Measurements from ENCODE around the gene URAD.
A peak's percentile ranks its signal among the peaks of the same experiment; 100 is the strongest.

Gene URAD

DNA sequence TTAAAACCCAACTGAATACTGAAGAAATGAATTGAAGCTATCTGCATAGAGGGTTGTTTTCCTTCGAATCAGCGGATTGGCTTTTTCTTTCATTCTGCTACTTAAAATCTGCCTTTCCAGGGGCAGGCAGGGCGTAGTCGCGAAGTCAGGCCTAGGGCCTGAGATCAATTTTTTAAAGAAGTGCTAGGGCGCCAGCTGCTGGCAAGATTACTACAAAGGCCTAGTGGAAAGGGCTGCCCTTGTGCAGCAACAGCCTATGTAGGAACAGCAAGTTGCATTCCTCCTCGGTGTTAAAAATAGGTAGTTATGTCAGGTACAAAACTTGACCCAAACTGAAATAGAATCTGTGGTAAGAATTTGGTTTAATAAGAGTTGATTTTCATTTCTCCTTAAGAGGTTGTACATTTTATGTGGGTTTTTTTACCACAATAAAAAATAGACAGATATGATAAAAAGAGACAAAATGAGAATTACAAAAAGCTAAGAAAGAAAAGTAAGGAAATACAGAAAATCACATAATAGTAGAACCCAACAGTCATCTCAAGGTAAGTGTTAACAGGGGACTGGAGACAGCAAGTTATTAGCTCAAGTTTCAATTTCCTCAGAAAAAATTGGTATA, 9.5 kb upstream of the URAD start:
- DNase-seq = peak in 1 of 2 experiments; percentile 16

DNA sequence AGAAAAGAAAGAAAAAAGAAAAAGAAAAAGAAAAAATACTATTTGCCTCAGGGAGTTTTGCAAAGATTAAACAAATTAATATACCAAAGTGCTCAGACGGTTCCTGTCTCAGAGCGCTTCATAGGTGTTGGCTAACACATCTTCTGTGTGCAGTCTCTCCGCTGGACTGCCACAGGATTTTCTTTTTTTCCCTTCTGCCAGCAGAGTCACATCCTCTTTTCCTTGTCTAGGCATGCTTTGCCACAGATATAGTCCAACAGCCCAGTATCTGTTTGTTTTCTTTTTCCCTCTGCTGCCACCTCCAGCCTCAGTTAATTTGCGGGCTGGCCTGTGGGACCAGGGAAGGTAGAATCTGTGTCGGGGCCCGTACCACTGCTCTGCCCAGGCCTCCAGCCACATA, 3.4 kb upstream of the URAD start:
- no peak for DNase-seq

DNA sequence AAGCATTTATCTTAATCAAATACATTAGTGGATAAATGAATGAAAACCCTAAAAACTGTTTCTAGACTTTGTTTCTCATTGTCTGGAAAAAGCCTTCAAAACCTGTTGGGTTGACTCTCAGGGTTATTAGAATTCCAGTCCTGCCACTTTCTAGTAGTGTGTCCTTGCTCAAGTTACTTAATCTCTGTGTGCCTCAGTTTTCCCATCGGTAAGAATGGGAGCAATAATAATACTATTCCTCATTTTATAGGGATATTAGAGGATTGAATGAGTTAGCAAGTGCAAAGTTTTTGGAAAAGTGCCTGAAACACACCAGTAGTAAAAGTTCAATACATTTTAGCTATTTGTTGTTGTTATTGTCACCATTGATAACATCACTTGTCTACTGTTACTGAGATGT, 2.9 kb downstream of the URAD start:
- no peak for DNase-seq

DNA sequence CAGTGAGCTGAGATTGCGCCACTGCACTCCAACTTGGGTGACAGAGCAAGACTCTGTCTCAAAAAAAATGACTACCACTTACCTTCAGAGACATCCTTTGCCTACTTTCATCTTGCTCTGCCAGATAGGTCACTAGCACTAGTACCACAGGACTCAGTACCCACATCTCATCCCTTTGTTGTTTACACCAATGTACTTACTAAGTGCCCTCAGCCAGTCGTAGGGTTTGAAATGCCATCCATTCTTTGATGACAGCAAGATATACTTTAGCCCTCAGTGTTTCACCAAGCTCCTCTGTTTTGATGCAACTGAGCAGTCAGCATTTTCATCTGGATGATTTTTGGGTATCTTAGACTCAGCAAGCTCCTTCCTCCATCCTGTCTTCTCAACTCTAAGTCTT, 6.1 kb downstream of the URAD start:
- no peak for DNase-seq

DNA sequence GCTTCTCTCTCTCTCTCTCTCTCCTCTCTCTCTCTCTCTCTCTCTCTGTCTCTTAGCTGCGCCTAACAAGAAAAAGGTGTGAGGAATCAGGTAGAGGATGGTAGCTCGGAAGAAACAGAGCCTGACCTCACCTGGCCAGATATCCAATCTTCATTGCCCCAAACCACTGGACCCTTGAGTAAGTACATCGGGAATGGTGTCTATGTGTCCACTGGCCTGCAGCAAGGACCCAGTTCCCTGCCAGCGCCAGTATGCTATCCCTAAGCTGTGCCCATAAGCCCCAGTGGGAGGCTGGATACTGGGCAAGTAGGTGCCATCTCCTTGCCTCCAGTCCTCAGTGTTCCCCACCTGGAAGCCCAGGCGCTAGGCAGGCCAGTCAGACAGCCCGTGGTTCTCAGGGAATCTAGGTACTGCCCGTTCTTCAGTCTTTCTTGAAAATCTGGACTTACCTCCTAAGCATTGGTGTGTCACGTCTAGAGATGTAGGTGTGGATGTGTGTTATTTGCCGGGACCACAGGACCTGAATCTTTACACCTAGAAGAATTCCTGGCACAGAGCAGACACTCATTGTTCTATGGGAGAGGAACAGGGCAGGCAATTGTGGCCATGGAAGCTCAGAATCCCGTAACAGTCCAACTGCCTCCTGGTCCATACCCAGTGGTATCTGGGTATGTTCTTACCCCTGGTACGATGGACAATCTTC, 7.3 kb downstream of the URAD start:
- no peak for DNase-seq

DNA sequence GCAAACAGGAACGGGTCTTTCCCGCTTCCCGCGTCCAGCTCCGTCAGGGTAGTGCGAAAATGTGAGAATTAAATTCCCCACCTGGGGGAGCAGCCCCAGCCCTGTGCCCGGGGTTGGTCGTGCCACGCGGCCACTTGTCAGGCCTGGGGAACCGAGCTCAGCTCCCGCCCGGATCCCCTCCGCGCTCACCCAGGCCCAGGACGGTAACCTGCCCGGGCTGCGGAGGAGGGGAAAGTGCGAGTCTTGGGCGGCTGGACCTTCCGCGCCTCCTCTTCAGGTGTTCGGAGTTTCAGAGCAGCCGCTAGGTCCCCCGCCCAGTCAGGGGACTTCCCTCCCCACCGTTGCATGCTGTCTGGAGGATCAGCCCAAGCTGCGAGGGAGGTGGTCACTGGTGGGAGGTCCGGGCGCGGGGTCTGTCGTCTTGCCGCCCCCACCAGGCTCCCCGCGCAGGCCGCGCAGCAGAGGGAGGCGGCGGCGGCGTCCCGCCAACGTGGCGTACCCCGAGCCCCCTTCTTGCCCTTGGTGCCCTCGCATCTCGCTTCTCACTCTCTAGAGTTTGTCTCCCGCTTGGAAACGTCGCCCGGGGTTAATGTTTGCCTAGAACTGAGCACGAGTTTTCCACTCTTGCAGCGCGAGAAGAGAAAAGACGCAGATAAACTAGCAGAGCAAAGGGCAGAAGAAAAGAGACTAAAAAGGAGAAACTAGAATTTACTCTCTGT, 8.1 kb downstream of the URAD start:
- no peak for DNase-seq

DNA sequence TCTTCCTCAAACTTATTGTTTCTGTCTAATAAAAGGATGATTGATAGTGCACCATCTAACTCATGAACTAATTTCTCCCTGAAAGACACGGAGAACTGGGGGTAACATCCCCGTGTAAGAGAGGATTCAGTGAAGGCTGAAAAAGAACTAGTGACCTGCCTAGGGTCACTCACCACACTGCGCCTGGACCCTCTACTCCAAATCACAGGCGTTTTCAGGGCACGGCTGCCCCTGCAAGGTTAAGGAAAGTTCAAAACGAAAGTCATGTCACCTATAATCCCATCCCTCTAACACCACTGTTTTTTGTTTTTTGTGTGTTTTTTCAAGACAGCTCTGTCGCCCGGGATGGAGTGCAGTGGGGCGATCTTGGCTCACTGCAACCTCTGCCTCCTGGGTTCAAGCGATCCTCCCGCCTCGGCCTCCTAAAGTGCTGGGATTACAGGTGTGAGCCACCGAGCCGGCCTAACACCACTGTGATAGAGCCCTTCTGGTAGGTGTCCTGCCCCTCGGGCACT, 8.7 kb downstream of the URAD start:
- DNase-seq = no peak

DNA sequence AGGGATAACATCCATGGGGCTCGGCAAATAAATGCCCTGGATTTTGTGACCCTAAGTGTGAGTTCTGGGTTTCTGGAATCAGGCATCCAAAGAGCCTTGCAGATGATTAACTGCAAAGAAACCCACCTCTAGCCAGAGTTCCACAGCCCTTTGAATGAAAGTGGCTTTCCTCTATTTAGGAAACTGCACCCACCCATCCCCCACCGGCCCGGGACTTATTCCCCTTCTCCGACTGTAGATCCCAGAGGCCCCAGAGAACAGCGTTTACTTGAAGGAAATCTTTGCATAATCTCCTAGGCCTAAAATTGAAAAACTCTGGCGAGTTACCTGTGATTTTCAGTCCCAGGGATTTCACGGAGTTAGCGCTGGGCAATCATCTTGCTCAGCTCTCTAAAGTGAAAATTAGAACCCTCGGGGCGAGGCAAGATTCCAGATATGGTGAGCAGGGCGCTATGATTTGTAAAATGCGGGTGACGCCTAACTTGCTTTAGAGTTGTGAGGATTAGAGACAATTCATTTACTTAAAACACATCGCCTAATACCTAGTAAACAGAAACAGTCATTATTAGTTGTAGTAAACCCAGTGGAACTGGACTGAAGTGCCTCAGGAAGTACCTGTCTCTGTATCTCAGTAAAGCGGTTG, 9.4 kb downstream of the URAD start:
- no peak for DNase-seq

DNA sequence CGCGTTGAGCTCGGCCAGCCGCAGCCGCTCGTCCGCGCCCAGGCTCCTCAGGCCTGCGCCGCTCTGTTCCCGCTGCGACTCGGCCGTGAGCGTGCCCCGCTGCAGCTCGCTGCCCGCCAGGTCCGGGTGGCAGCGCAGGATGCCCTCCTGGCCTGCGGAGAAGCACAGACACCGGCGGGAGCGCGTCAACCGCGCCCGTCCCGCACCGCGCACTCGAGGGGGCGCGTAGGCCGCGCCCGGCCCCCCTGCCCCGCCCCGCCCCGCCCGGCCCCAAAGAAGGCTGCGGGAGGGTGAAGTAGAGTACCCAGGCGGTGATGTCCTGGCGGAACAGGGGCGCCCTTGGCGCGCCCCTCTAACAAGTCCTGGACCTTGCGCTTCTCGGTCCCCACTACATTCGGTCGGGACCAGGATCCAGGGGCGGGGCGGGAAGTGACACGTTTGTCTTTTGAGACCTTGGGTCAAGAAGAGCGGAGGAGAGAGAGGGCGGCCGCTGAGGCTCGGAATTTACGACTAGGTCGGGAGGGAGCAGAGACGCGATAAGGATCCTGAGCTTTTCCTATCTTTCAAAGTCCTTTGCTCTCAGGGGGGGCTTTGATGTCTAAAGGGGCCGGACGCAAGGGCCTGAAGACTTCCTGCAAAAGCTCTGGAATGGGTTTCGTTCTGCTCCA, 10.1 kb downstream of the URAD start:
- no peak for DNase-seq

DNA sequence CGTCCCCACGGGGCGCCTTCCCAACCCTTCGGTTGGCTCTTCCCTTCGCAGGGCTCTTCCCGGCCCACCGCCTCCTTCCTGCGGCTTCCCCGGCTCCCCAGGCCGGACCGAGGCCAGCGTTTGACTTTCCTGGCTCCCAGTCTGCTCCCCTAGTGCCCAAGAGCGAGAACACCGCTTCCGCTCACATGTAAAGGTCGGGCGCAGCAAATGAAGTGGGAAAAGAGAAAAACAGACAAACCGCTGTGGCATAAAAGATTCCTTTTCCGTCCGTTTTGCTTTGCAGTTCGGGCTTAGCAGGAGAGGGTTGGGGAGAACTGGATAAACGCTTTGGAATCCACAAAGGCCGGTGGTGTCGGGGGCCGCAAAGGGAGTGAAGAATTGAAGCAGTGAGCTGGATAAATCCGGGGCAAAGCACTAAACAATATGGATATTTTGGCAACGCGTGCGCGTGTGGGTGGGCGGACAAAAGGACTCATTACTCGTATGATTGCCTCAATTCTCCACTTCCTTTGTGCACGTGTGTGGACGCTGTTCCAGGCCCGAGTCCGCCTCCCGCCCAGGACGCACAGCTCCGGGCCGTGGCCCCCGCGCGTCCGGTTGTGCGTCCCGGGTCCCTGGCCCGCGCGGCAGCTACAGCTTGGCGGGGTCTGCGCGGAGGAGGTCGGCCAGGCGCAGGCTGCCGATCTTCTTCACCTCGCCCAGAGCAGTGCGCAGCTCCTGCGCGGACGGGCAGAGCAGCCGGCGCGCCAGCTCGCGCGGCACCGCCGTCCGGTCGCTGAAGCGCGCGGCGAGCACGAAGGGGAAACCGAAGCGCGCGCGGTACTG, 10.8 kb downstream of the URAD start:
- DNase-seq = no peak

DNA sequence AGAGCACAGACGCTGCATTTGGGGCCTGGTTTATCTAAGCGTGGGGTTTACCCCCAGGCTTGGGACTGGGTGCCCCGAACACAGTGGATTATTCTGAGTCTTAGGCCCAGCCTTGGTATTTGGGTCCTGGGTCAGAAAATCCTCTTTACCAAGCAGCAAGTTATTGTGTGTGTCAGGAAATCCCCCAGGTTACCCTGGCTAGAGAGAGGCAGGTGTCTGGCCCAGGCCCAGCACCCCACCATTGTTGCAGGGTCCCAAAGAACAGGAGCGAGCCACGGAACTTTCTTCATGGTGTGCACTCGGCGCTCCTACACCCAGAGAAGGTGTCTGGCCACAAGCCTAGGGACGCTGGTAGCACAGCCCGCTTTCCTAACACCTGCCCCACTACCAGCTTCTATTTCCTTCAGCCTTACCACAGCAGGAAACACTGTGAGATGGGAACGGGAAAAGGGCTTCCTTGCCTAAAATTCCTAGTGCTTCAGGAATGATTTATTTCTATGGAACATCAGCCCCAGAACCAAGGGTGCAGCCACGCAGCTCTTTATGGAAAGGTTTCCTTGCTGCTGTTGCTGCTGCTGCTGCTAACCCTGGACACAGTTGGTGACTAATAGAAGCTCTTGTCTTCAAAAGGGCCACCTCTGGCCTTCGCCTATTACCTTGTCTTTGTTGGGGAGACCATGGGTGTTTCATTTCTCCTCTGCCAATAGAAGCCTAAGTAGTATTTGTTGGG, 12.0 kb downstream of the URAD start:
- no peak for DNase-seq

DNA sequence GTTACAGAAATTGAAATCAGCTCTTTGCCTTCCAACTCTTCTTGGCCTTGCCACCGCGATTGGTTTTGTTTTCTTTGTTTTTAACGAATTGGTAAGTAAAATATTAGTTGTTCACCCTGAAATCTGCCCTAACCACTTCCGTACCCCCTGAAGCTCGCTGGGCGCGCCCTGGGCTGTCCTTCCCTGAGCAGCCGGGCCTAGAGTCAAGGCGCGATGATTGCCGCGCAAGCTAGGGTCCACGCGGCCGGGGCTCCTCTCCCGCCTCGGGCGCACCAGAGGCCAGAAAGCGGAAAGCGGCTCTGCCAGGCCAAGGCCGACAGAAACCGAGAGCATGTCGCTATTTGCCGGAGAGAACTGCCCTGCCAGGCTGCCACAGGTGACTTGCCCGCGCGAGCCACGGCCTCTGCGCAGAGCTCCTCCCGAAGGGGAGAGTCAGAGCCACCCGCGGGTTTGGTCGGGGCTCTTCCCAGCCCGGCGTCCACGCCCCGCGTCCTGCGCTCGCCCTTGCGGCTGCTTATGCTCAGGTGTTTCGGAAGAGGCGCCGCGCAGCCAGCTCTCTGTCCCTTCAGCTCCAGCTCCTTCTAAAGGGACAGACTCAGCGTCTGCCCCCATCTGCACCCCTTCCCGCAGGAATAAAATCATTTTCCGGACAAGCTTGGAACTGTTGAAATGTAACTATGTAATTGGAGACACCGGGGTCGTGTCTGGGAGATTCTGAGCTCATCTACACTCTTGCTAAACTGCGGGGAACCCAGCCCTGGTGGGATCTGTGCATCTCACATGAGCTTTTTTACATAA, 12.7 kb downstream of the URAD start:
- DNase-seq = no peak

DNA sequence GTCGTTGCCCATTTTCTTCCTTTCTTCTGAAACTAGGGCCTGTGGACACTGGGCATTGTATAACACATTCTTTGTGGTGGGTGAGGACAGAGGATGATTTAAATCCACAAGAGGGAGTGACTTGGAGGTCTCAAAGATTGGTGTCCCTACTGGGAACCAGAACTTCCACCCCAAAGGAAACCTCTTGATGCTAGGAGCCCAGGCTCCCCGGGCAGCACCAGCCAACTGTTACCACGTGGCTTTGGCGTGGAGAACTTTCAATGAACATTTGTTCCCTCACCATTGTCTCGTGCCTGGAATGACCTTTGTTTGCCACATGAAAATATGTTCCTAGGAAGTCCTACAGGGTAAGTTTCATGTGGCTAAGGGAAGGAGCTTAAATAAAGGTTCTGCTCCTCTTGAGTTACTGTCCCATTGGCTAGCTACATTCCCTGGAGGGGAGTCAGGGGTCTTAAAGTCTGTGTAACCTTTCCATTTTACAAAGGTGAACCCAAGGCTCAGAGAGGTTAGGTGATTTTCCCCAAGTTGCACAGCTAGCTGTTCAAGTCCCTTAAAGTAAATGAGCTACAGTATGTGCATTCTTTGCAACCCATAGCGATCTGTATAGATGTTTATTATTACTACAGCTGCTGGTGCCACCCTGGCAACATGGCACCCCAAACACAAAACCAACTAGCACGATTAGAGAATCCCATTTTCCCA, 14.4 kb downstream of the URAD start:
- no peak for DNase-seq

DNA sequence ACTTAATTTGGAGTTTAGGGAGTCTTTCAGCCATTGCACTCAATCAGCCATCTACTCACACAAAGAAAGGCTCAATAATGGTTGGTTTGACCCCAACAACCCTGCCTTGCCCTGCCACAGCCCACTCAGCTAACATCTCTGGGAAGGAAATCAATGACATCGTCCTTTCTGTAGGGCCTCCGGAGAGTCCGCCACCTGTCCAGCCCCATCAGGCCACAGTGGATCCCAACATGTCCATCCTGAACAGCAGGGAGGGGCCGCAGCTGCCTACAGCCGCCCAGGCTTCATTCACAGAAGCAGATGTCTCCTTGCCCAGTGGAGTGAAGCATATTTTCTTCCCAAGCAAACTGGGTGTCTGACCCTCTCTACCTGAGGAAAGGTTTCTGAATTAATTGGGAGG, 15.2 kb downstream of the URAD start:
- no peak for DNase-seq

DNA sequence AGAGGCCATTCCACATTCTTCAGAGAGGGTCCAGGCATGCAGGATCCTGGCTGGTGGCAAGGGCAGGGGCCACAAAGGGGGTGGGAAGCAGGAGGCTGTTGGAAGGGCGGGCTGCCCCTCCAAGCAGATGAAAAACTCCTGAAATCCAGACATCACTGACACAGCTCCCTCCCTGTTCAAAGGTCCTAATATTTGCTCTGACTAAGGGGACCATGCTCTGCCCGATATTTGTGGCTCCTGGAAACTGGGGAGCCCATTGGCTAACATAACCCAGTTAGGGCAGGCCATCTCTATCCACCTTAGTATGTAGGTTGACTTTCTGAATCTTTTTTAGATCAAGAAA, 16.0 kb downstream of the URAD start:
- DNase-seq = no peak

DNA sequence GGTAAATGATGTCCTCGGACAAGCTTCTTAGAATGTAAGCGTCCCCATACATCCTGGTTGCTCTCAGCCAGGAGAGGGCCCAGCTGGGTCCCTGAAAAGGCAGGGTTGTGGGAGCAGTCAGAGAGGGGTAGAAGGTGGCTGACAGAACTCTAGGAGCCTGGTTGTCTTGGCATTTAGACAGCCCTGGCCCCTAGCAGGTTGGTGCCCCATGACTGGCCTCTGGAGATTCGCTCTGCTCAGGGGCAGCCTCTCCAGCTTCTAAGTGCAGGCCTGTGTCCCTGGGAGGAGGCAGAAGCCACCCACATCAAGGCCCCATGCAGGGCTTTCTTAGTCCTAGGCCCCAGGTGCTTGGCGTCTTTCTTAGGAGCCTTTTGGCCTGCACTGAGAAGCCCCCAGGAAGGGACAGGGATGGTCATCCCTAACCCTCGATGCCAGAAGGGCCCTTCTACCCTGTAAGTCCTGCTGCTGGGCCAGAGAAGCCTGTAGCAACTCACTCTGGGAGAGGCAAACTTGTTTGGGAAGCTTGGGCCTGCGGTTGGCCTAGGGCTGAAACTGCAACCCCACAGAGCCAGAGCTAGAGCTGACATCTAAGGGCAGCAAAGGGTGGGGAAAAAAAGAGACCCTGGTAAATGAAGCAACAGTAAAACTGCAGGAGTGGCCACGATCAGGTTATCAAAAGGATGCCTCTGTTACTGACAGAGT, 16.6 kb downstream of the URAD start:
- no peak for DNase-seq

DNA sequence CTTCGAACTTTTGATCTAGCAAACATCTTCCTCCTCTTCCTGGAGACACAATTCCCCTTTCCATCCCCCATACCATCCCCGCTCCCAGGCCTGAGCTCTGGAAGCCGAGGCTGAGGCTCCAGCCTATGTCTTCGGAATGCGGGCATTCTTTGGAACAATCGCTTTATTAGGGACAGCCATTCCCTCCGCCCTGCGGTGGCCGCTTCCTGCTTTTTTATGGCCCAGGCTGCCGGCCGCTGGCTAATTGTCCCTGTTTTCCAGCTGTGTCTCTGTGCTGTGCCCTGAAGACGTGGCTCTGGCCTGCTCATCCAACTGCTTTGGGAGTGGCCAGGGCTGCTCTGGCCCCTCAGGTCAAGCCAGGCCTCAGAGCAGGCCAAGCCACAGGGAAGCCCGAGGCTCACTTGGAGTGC, 17.3 kb downstream of the URAD start:
- no peak for DNase-seq

DNA sequence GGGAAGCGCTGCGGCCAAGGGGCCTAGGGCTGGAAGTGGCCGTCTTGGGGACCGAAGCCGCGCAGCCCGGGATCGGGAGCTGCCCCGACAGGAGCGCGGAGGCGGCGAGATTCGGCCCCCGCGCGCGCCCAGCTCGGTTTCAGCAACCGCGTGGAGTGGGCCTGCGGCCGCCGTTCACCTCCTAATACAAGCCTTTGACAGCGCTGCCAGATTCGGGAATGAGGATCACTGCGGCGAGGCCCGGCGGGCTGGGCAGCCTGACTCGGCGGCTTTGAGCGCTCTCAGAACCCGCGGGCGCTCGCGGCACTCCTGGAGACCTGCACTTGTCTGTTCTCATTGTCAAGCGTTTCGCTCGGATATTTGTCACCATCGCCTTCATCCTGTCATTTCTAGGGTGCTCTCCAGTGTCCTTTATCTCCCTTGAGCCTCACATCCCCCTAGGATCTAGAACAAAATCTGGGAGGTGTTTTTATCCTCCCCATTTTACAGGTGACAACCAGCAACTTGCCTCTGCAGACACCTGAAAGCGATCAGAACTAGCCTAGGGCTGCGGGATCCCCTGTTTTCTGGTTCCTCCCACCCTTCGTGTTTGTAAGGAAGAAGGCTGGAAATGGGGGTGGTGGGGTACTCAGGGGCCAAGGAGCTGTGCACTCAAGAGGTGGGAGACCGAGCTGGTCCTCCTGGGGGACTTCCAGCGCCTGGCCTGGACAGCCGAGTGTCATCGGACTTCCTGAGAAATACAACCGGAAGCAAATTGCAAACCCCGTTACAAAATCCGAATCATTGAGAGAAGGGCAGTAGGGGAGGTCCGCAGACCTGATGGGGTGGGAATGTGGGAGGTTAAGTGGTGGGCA, 17.9 kb downstream of the URAD start:
- DNase-seq = no peak

All from NCI-H446 (cell line).